ENCODE results near the gene TMEM139.

- TF ChIP-seq, protein P1, sequence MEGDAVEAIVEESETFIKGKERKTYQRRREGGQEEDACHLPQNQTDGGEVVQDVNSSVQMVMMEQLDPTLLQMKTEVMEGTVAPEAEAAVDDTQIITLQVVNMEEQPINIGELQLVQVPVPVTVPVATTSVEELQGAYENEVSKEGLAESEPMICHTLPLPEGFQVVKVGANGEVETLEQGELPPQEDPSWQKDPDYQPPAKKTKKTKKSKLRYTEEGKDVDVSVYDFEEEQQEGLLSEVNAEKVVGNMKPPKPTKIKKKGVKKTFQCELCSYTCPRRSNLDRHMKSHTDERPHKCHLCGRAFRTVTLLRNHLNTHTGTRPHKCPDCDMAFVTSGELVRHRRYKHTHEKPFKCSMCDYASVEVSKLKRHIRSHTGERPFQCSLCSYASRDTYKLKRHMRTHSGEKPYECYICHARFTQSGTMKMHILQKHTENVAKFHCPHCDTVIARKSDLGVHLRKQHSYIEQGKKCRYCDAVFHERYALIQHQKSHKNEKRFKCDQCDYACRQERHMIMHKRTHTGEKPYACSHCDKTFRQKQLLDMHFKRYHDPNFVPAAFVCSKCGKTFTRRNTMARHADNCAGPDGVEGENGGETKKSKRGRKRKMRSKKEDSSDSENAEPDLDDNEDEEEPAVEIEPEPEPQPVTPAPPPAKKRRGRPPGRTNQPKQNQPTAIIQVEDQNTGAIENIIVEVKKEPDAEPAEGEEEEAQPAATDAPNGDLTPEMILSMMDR (IDR thresholded peaks at IDR 0.05) = no peak
- TF ChIP-seq POLR2AphosphoS5 (IDR thresholded peaks at IDR 0.05; ENCODE audit: low read depth, low read length) (no peak), REST (IDR thresholded peaks at IDR 0.05; ENCODE audit: insufficient read depth in 1 of 2, low read depth in 2 of 2, low read length in 1 of 2) (no peak), TCF7L2 (IDR thresholded peaks at IDR 0.05; ENCODE audit: low read depth, low read length) (no peak)
These were observed 38.2 kb downstream of the TMEM139 start for GRCh38 chr7:143322760-143323633.
